Lower lobe of right lung (tissue), 2 donors: Measurements from ENCODE around the gene BACH2. TPM values are rescaled to one million over a fixed set of nuclear protein-coding genes. Genes with fewer than 3 reads are reported as not detected.

ENCODE experiments used
- ATAC-seq, 2 donors: fragments of 200-7000 bp; cut with Tn5 transposase; one replicate each; pipeline ENCODE4 v1.9.1; 2020 to 2022; ENCODE audit warnings: mild to moderate bottlenecking in 2 of 2, moderate library complexity in 2 of 2
- DNase-seq: peaks from one replicate; pipeline ENCODE4 v3.0.0-alpha.2; 2020
- H3K27ac ChIP-seq: fragments of 200-600 bp; one replicate; pipeline ENCODE4 v1.8.0; 2022
- H3K27me3 ChIP-seq: fragments of 200-600 bp; one replicate; pipeline ENCODE4 v1.8.0; 2022; ENCODE audit warnings: low read depth
- H3K36me3 ChIP-seq: fragments of 200-600 bp; one replicate; pipeline ENCODE4 v1.8.0; 2022; ENCODE audit warnings: mild to moderate bottlenecking
- H3K4me1 ChIP-seq: fragments of 200-600 bp; one replicate; pipeline ENCODE4 v1.8.0; 2022
- H3K4me3 ChIP-seq: fragments of 200-600 bp; one replicate; pipeline ENCODE4 v1.8.0; 2022; ENCODE audit warnings: mild to moderate bottlenecking
- H3K9me3 ChIP-seq: fragments of 200-600 bp; one replicate; pipeline ENCODE4 v1.8.0; 2022
- intact Hi-C: fragments of 100-400 bp; cut with DNase I; formaldehyde crosslinking; loops from one replicate; pipeline ENCODE4 v1.11.0; 2022
- total RNA-seq: library from RNA; stranded (reverse); fragmentation: NEBNext Ultra II Directional; extraction: Animal tissue kit (Norgen Biotek cat#: 25700); gene quantifications from one replicate; pipeline ENCODE4 v1.2.1, GENCODE V29; 2021
- TF ChIP-seq, protein P1 (sequence below): fragments of 200-600 bp; IDR thresholded peaks from one replicate; pipeline ENCODE4 v1.8.0; 2022; ENCODE audit warnings: antibody characterized with exemption, mild to moderate bottlenecking
- donor health status: DM: no; HTN: yes; CAD: no; lungs with severe emphysema.

Gene BACH2
- total RNA-seq, 1 donor from 2014 or later = 6.3 TPM

DNA sequence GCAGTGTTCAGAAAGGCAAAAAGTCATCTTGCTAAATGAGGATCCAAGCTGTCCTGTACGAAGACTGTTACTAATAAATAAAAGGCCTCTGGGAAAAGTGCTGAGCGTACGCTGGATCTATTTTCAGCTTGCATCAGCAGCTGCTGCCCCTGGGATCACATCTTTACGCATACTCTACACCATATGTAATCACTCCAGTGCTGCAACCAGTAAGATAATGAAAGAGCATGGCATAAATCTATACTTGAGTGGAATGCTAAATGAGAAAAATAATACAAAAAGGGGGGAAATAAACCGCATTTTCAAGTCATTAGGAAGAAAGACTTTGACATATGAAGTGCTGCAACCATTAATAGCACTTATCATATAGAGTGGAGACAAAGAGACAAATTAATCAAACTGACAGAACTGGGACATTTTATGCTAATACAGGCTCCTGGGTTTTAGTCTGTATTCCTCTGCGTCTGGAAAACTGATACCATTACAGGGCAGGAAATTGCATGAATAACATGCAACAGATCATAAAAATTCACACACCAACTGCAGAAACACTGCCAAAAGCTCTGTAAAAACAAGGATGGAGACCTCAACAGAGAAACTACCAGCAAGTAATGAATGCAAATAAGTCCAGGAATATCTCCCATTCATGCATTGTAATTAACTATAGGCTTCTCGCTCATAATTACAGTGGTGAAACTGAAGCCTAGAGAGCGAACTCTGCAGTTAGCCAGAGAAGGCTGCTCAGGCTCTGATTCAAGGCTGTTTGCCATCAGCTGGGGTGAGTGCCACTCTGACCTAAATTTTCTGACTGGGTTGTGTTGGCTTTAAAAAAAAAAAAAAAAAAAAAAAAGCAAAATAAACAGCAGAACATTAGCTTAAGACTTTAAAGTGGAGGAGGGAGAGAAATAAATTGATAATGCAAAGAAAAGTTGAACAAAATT, 318.6 kb downstream of the BACH2 start:
- H3K4me3 ChIP-seq = no peak overlapping the region
- H3K4me1 ChIP-seq = no peaks in the 10 kb centered on the region
- no peak for ATAC-seq
- DNase-seq = no peak
- intact Hi-C loops = no loop called here
- H3K27me3 ChIP-seq = no peaks in the 10 kb centered on the region
- TF ChIP-seq, protein P1, sequence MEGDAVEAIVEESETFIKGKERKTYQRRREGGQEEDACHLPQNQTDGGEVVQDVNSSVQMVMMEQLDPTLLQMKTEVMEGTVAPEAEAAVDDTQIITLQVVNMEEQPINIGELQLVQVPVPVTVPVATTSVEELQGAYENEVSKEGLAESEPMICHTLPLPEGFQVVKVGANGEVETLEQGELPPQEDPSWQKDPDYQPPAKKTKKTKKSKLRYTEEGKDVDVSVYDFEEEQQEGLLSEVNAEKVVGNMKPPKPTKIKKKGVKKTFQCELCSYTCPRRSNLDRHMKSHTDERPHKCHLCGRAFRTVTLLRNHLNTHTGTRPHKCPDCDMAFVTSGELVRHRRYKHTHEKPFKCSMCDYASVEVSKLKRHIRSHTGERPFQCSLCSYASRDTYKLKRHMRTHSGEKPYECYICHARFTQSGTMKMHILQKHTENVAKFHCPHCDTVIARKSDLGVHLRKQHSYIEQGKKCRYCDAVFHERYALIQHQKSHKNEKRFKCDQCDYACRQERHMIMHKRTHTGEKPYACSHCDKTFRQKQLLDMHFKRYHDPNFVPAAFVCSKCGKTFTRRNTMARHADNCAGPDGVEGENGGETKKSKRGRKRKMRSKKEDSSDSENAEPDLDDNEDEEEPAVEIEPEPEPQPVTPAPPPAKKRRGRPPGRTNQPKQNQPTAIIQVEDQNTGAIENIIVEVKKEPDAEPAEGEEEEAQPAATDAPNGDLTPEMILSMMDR = no peak
- no peaks in the 10 kb centered on the region for H3K36me3 ChIP-seq
- H3K9me3 ChIP-seq = no peaks in the 10 kb centered on the region
- no peak overlapping the region for H3K27ac ChIP-seq

DNA sequence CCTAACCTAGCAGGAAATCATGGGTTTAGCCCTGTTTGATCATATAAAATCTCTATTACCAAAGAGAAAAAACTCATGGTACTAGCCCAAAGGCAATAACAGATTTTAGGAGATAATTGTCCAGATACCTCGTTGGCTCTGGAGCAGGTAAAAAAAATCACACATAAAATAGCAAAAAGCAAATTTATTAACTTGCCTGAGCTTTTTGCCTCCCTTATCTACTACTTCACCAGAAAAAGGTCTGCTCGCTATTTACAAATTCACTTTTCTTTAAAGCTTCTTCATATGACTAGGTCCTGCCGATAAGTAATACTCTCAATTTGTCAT, 320.0 kb downstream of the BACH2 start:
- no peak overlapping the region for H3K27ac ChIP-seq
- intact Hi-C loops = no loop called here
- TF ChIP-seq, protein P1 = no peak
- H3K9me3 ChIP-seq = no peaks in the 10 kb centered on the region
- no peaks in the 10 kb centered on the region for H3K36me3 ChIP-seq
- no peak overlapping the region for H3K4me3 ChIP-seq
- no peaks in the 10 kb centered on the region for H3K27me3 ChIP-seq
- ATAC-seq (no peak), DNase-seq (no peak)
- H3K4me1 ChIP-seq = no peaks in the 10 kb centered on the region

DNA sequence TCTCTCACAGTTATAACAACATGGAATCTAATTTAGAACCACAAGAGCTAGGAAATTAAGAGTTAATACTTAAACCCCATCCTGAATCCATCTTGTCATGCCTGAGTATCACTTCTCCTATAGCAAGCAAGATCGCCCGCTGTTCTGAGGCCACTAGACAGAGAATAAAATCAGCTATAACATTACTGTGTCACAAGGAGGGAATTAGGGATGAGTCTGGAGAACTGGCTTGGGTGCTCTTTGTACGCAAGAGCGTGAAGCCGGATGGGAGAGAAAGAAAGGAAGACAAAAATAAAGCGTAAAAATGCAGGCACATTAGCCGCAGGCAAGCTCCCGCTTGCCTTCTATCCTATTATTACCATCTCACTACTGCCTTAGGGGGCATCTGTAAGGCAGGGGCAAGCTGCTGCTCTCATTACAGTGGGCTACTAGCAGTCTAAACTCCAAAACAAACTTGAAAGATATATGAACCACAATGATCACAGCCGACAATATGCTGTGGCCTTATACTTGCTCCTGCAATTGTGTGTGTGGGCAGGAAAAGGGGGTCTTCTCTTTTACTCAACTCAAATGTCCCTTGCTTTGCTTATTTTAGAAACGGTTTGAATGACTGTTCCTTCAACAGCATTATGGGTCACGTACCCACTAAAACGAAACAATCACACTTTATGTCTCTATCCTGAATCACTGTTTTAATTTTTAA, 320.5 kb downstream of the BACH2 start:
- TF ChIP-seq, protein P1 = no peak
- no peak for DNase-seq
- no peaks in the 10 kb centered on the region for H3K27me3 ChIP-seq
- intact Hi-C loops = no loop called here
- H3K27ac ChIP-seq = no peak overlapping the region
- H3K4me1 ChIP-seq = no peaks in the 10 kb centered on the region
- no peaks in the 10 kb centered on the region for H3K36me3 ChIP-seq
- no peak overlapping the region for H3K4me3 ChIP-seq
- no peak for ATAC-seq
- no peaks in the 10 kb centered on the region for H3K9me3 ChIP-seq

DNA sequence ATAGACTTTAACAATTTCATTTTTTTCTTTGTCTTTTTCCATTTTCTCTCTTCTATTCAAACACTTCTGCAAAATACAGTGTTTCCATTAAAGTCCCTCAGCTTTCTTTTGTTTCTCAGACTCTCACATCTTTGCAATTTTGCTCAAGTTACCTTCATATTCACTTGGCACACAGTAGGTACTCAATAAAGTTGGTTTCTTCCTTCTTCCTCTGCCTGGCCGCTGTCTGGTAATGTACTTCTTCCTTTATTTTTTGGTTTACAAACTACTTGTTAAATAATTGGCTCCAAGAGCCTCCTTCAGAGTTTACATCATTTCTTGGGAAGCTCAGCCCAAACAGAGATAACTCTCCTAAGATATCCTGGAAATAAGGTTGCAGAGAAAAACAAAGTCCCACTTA, 321.3 kb downstream of the BACH2 start:
- H3K4me3 ChIP-seq = no peak overlapping the region
- intact Hi-C loops = no loop called here
- H3K9me3 ChIP-seq = no peaks in the 10 kb centered on the region
- no peak for DNase-seq
- no peak for ATAC-seq
- TF ChIP-seq, protein P1 = no peak
- H3K36me3 ChIP-seq = no peaks in the 10 kb centered on the region
- no peaks in the 10 kb centered on the region for H3K27me3 ChIP-seq
- H3K27ac ChIP-seq = no peak overlapping the region
- no peaks in the 10 kb centered on the region for H3K4me1 ChIP-seq

DNA sequence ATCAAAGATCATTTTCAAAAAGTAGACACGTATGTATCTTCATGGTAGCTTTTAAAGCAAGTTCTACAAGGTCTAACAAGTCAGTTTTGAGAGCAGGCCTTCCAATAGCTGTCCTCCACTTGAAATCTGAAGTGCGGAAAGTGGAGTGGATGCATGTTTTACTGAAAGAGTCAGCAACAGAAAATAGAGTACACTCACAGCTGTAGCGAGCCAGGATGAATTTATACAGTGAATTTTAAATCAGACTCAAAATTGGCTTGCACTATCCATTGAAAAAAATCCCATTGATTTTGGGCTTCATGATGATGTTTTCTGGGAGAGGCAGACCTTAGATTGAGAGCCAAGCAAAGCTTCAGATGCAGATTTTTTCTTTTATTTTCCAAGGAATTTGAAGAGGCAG, 321.8 kb downstream of the BACH2 start:
- intact Hi-C loops = no loop called here
- Histone ChIP-seq H3K4me1 (no peaks in the 10 kb centered on the region), H3K9me3 (no peaks in the 10 kb centered on the region), H3K27me3 (no peaks in the 10 kb centered on the region), H3K27ac (no peak overlapping the region), H3K4me3 (no peak overlapping the region), H3K36me3 (no peaks in the 10 kb centered on the region)
- TF ChIP-seq, protein P1 = no peak
- ATAC-seq = peak; percentile 51 to 83
- no peak for DNase-seq
